SH-SY5Y (cell line): ENCODE measurements around the gene OR7G2.

Experiments used
- GATA2 ChIP-seq: IDR thresholded peaks from 2 replicates; pipeline ENCODE4 v1.6.1; 2011; ENCODE audit warnings: mild to moderate bottlenecking, low read depth, low read length
- GATA3 ChIP-seq: IDR thresholded peaks from 2 replicates; pipeline ENCODE4 v1.6.1; 2011; ENCODE audit warnings: low read depth, mild to moderate bottlenecking, low read length, moderate library complexity

OR7G2 gene

GRCh38 chr19:9057505-9058258 lies 49.6 kb downstream of the OR7G2 start:
- TF ChIP-seq GATA2 (no peak), GATA3 (no peak)

- TF ChIP-seq GATA3 = no peak
- no peak for TF ChIP-seq GATA2
These were observed 52.5 kb downstream of the OR7G2 start for GRCh38 chr19:9054765-9055164.

GRCh38 chr19:9054207-9054606 lies 53.1 kb downstream of the OR7G2 start:
- no peak for TF ChIP-seq GATA2
- TF ChIP-seq GATA3 = no peak

GRCh38 chr19:9052894-9053293 lies 54.4 kb downstream of the OR7G2 start:
- TF ChIP-seq GATA2 (no peak), GATA3 (no peak)
